Stimulated activated CD8-positive, alpha-beta memory T cell treated with anti-CD3 and anti-CD28 coated beads, Interleukin-4, amount 100 ng/mL, for 48 hours (primary cell): ENCODE results near the gene GPR143.

Experiments
- DNase-seq: peaks from one replicate; pipeline ENCODE4 v3.0.0-alpha.2; 2020

The GPR143 gene

DNA sequence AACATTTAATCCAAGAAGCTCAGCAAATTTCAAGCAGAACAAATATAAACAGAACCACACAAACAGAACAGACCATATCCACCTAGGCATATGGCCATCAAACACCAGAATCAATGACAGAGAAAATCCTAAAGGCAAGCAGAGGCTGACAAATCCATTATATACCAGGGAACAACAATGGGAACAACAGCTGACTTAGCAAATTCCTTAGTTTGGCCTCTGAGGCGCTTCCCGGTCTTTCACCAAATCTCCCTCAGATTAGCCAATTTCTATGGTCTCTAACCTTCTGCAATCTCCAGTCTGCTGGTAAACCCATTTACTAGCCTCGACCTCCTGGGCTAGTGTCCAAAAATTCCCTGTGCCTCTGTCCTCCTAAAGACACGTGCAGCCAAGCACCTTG, 59.2 kb downstream of the GPR143 start:
- no peak for DNase-seq

GRCh38 chrX:9704876-9705465, 60.7 kb downstream of the GPR143 start:
- no peak for DNase-seq

DNA sequence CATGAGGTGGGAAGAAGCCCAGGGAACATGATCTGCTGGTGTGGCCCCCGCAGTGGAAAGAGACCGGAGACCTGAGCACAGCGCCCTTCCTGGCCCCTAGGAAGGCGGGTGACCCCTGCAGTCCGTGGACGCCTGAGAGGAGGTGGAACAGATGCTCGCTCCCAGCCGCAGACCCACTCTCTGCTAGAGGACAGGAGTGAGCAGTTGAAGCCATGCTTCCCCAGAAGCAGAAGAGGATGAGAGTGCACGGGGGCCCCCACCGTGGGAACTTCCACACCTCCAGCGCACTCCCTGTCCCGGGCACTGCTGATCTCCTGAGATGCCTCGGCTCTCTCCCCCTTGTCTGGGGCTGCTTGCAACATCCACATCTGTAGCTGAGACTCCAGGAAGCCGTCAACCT, 62.2 kb downstream of the GPR143 start:
- DNase-seq, result no peak

GRCh38 chrX:9701790-9702189, 63.9 kb downstream of the GPR143 start:
- no peak for DNase-seq

DNA sequence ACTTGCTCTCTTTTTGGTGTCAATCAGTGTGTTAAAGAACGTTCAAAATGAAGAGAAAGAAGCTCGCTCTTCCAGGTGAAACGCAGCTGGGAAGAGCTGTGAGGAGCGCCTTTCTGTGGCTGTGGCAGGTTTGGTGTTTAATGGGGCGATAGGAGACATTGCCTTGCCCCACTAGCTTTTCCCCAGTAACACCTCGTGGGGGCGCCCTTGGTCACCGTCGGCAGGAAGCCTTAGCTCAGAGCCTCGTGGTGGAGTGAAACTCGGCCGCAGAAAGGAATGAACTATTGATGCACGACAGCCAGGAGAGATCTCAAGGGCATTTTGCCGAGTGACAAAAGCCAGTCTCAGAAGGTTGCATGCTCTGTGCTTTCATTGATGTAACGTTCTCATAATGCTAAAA, 65.1 kb downstream of the GPR143 start:
- no peak for DNase-seq

DNA sequence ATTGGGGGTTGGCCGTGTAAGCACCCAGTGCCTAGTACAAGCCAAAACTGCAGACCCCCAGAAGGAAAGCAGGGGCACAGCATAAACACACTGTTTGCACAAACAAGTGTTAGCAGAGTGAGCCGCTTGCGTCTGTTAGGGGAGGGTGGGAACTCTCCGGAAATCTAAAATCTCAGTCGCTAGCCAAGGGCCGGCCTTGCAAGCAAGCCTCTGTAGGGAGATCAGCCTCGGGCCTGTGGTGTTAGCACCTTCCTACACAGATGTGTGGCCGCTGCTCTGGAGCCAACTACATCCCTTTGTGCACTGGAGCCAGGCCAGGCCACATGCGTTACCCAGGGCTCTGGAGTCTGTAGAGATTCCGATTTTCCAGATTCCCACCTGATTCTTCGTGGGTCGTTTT, 67.1 kb downstream of the GPR143 start:
- DNase-seq, result no peak

DNA sequence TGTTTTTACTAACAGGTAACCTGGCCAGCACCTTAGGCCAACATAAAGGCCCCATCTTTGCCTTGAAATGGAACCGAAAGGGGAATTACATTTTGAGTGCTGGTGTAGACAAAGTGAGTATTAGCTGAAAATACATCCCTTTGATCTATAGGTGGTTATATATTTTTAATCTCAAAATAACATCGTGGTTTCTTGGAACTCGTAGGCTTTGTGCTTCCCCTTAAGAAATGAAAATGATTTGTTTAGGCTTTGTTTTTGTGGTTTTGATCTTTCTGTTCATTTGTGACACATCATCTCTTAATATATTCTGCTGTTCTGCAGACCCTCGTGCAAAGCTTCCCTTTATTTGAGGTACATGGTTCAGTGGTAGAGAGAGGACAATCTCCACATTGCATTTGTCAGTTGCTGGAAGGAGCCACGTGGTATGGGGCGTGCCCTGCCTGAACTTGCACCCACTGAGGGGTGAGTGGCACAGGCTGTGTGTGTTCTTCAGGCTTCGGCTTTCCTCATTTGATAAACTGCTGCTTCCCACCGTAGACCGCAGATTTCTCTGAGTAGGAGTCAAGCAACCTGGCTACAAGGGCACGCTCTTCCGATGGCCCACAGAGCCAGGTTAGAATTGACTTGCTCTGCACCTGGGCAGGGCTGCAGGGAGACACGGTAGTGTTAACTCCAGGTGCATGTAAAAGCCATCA, 72.2 kb downstream of the GPR143 start:
- no peak for DNase-seq

DNA sequence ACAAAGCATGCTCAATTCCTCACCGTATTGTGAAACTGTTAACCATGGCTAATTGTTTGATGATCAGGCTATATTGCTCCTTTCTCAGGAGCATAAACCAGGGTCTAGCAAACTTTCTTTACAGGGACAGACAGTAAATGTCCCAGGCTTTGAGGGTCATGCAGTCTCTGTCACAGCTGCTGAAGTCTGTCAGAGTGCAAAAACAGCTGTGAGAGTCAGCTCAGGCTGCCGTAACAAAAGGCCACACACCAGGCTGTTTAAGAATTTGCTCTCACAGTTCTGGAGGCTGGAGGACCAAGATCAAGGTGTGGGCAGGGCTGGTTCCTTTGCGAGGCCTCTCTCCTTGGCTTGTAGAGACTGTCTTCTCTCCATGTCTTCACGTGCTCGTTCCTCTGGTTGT, 75.6 kb downstream of the GPR143 start:
- DNase-seq, result no peak

DNA sequence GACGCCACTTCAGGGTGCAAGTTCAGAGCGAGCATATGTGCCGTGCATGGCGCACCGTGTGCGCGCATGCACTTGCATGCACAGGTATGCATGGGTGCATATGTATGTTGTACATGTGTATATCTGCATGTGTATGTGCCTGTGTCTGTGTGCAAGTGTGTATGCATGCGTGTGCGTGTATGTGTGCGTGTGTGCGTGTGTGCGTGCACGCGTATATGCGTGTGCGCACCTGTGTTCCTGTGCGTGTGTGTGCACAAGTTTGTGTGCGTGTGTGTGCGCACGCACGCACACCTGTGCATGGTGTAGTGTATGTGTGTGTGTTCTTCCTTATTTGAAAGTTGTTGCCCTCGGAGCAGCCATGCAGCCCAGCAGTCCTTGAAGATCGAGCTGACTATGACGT, 76.8 kb downstream of the GPR143 start:
- DNase-seq, result no peak

DNA sequence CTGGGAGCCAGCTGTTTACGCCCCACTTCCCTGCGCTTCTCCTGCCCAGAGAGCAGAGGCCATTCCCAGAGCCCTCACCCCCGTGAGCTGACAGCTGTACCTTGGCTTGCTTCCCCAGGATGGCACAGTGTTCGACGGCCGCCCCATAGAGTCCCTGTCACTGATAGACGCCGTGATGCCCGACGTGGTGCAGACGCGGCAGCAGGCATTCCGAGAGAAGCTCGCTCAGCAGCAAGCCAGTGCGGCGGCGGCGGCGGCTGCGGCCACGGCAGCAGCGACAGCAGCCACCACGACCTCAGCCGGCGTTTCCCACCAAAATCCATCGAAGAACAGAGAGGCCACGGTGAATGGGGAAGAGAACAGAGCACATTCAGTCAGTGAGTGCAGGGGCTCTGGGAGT, 77.7 kb downstream of the GPR143 start:
- DNase-seq, result no peak

- no peak for DNase-seq
Observed at GRCh38 chrX:9683350-9683749, 82.3 kb downstream of the GPR143 start.

DNA sequence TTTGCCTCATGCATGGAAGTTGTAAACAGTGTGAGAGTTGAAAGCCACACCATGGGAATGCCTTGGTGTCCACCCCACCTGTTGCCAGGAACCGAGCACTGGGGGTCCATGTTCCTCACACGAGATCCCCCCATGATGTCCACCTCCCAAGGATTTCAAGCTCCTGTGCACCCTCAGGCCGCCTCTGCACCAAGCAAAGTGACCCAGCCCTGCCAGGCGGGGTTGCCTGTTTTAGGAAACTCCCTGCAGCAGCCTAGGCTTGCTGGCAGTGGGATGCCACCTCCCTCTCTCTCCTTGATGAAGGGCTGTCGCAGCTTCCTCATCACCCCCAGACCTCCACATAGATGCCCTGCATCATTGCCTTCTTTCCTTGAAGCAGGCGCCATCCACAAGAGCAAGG, 82.8 kb downstream of the GPR143 start:
- DNase-seq, result no peak

- no peak for DNase-seq
Observed at GRCh38 chrX:9682456-9682855, 83.2 kb downstream of the GPR143 start.

DNA sequence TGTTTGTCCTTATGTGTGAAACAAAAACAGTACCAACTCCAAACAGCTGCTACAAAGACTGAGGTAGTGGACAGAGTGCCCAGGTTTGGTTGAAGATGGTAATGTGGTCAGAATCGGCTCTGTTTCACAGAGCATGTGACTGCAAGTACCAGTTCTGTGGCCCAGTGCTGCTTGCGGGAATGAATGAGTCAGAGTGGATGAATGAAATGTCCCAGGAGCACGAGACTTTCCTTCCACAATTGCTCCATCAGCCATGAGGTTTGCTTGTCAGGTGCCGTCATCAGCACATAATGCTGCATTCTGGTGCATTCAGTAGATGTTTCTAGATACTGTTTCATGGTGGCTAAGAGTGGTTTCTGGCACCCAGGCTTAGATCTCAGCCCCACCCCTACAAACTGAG, 84.2 kb downstream of the GPR143 start:
- no peak for DNase-seq

DNA sequence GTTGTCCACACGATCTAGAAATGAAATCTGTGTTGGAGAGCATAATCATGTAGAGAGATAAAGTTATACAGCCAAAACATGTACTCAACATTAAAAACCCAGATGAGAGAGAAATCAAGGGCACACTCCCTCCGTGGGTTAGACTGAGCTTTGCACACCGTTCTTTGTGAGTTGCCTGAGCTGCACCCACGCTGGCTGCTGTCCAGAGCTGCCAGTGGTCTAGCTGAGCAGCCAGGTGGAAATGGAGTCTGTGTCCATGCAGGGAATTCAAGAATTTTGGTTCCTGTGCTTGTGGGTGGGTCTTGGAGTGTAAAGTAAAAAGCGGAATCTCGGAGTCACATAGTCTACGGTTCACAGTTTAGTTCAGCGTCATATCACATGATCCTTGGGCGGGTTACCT, 84.6 kb downstream of the GPR143 start:
- DNase-seq, result no peak

DNA sequence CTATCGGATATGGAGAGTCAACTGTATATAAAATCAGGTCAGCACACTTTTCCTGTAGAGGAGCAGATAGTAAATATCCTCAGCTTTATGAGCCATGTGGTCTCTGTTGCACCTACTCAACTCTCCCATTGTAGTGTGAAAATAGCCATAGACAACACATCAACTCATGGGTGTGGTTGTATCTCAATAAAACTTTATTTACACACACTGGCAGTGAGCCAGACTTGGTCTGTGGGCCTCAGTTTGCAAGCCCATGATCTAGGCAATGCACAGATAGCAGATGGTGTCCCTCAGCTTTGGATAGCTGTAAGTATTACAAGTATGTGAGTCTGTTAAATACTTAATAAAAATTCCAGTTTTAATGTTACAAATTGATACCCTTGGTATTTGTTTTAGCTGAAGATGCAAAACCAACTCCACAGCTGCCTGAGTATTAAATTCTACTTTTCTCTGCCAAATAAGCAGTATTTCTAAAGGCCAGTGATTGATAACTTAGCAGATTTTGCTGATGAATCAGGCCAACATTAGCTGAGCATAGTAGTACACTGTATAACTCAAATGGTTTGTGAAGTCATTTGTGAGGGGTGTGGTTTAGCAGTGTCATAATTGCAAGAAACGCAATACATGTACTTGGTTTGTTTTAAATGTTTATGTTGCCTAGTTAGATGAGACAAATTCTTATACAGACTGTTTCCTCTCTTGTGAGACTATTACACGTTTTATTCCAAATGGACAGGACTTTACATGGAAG, 87.3 kb downstream of the GPR143 start:
- DNase-seq, result no peak

DNA sequence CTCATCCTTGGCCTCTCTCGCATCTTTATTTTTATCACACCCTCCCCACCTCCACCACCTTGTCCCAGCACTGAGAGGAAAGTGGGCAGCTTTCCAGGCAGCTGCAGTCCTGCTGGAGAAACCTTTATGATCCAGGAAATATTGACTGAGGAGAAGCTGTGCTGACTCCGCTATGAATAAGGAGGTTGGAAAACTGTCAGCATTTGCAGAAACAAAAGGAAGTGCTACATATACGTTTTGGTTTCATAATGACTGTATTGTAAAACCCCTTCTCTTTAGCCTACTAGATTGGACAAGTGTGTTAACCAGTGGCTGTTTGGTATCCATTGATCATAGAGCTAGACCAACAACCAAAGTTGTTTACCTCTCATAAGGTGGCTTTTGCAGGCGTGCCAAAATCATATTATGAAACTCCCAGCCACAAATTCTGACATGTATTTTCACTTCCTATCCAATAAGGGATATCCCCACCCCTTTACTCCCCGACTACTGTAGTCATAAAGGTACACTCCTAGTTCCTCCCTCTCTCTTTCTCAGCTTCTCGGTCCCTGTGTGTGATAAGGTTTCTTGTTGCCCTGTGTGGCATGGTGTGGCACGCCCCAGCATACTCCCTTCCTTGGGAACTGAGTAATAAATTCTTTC, 88.4 kb downstream of the GPR143 start:
- peak; percentile 25 for DNase-seq

GRCh38 chrX:9676738-9677097, 88.9 kb downstream of the GPR143 start:
- DNase-seq, result no peak

- no peak for DNase-seq
Observed at GRCh38 chrX:9676306-9676705, 89.3 kb downstream of the GPR143 start.
